ENCODE results near the gene AKT2.

Gene AKT2

GRCh38 chr19:40244579-40245317, 40.4 kb downstream of the AKT2 start:
- no peak overlapping the region for H3K4me3 ChIP-seq (ENCODE audit: low read depth, low read length)
- TF ChIP-seq, protein P1, sequence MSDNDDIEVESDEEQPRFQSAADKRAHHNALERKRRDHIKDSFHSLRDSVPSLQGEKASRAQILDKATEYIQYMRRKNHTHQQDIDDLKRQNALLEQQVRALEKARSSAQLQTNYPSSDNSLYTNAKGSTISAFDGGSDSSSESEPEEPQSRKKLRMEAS (IDR thresholded peaks at IDR 0.05; ENCODE audit: low read depth, low read length): no peak
- no peak for TF ChIP-seq MYC (IDR thresholded peaks at IDR 0.05; ENCODE audit: low read depth, low read length)
- no peak for TF ChIP-seq POLR2A (IDR thresholded peaks at IDR 0.05; ENCODE audit: extremely low read depth, insufficient read length)
- TF ChIP-seq, protein P2, sequence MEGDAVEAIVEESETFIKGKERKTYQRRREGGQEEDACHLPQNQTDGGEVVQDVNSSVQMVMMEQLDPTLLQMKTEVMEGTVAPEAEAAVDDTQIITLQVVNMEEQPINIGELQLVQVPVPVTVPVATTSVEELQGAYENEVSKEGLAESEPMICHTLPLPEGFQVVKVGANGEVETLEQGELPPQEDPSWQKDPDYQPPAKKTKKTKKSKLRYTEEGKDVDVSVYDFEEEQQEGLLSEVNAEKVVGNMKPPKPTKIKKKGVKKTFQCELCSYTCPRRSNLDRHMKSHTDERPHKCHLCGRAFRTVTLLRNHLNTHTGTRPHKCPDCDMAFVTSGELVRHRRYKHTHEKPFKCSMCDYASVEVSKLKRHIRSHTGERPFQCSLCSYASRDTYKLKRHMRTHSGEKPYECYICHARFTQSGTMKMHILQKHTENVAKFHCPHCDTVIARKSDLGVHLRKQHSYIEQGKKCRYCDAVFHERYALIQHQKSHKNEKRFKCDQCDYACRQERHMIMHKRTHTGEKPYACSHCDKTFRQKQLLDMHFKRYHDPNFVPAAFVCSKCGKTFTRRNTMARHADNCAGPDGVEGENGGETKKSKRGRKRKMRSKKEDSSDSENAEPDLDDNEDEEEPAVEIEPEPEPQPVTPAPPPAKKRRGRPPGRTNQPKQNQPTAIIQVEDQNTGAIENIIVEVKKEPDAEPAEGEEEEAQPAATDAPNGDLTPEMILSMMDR (IDR thresholded peaks at IDR 0.05; ENCODE audit: low read depth, low read length): no peak
- no peak for DNase-seq (ENCODE audit: low read depth)

GRCh38 chr19:40243181-40243580, 42.0 kb downstream of the AKT2 start:
- TF ChIP-seq, protein P1 (IDR thresholded peaks at IDR 0.05; ENCODE audit: low read depth, low read length): no peak
- TF ChIP-seq POLR2A (IDR thresholded peaks at IDR 0.05; ENCODE audit: extremely low read depth, insufficient read length) (no peak), MYC (IDR thresholded peaks at IDR 0.05; ENCODE audit: low read depth, low read length) (no peak)
- TF ChIP-seq, protein P2 (IDR thresholded peaks at IDR 0.05; ENCODE audit: low read depth, low read length): no peak
- no peak overlapping the region for H3K4me3 ChIP-seq (ENCODE audit: low read depth, low read length)
- DNase-seq (ENCODE audit: low read depth): no peak

DNA sequence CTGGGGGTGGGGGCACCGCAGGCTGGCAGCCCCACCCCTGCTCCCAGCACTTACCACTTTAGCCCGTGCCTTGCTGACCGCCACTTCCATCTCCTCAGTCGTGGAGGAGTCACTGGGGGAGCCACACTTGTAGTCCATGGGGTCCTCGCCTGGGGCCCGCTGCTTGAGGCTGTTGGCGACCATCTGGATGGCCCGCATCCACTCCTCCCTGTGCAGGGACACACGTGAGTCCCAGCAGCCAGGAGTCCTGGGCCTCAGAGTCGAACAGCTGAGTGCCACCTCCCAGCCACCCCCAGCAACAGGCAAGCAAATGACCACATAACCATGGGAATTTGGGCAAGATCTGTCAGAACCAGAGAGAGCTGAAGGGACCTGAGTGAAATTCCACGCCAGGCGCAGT, 42.7 kb downstream of the AKT2 start:
- no peak for TF ChIP-seq POLR2A (IDR thresholded peaks at IDR 0.05; ENCODE audit: extremely low read depth, insufficient read length)
- TF ChIP-seq, protein P1 (IDR thresholded peaks at IDR 0.05; ENCODE audit: low read depth, low read length): no peak
- TF ChIP-seq, protein P2 (IDR thresholded peaks at IDR 0.05; ENCODE audit: low read depth, low read length): no peak
- no peak for TF ChIP-seq MYC (IDR thresholded peaks at IDR 0.05; ENCODE audit: low read depth, low read length)
- no peak for DNase-seq (ENCODE audit: low read depth)
- H3K4me3 ChIP-seq (ENCODE audit: low read depth, low read length): no peak overlapping the region

GRCh38 chr19:40241809-40242384, 43.2 kb downstream of the AKT2 start:
- H3K4me3 ChIP-seq (ENCODE audit: low read depth, low read length): no peak overlapping the region
- TF ChIP-seq POLR2A (IDR thresholded peaks at IDR 0.05; ENCODE audit: extremely low read depth, insufficient read length): no peak

GRCh38 chr19:40241125-40241808, 43.9 kb downstream of the AKT2 start:
- no peak for TF ChIP-seq POLR2A (IDR thresholded peaks at IDR 0.05; ENCODE audit: extremely low read depth, insufficient read length)
- TF ChIP-seq, protein P1 (IDR thresholded peaks at IDR 0.05; ENCODE audit: low read depth, low read length): no peak
- TF ChIP-seq, protein P2 (IDR thresholded peaks at IDR 0.05; ENCODE audit: low read depth, low read length): no peak
- no peak for TF ChIP-seq MYC (IDR thresholded peaks at IDR 0.05; ENCODE audit: low read depth, low read length)
- DNase-seq (ENCODE audit: low read depth): no peak
- H3K4me3 ChIP-seq (ENCODE audit: low read depth, low read length): no peak overlapping the region

More at GRCh38 chr19:40241809-40242384, 43.2 kb downstream of the AKT2 start:
- DNase-seq (ENCODE audit: low read depth): peak; percentile 29

DNA sequence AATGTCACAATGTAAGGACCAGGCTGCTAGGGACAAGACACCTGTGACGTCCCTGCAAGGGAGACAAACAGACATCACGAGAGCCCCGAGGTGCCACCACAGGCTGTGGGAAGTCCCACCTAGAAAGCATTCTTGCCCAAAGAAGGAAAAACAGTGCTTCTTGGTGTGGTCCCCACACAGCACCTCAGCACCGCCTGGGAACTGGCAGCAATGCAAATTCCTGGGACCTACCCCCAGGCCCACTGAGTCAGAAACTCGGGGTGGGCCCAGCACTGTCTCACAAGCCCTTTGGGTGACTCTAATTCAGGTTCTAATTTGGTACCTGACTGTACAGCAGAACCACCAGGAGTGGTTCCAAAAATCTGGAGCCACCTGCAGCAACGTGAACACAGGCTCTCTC, 44.8 kb downstream of the AKT2 start:
- TF ChIP-seq POLR2A (IDR thresholded peaks at IDR 0.05; ENCODE audit: extremely low read depth, insufficient read length) (no peak), MYC (IDR thresholded peaks at IDR 0.05; ENCODE audit: low read depth, low read length) (no peak)
- TF ChIP-seq, protein P1 (IDR thresholded peaks at IDR 0.05; ENCODE audit: low read depth, low read length): no peak
- TF ChIP-seq, protein P2 (IDR thresholded peaks at IDR 0.05; ENCODE audit: low read depth, low read length): no peak
- H3K4me3 ChIP-seq (ENCODE audit: low read depth, low read length): no peak overlapping the region
- DNase-seq (ENCODE audit: low read depth): no peak

All from NB4 (cell line).